Measurements from ENCODE around the gene MICALL2.

GRCh38 chr7:1444214-1444924, 14.9 kb downstream of the MICALL2 start:
- no peak for TF ChIP-seq CTCF (IDR thresholded peaks at IDR 0.05)
- no peak for TF ChIP-seq POLR2A (IDR thresholded peaks at IDR 0.05)

All from uterus (tissue), 2 donors.